NCI-H2029 (cell line): ENCODE data around the gene PPP2R3B.

Experiments used
- DNase-seq: peaks from one replicate; lab custom pipeline; 2025; lab: John Stamatoyannopoulos, UW

Gene PPP2R3B

DNA sequence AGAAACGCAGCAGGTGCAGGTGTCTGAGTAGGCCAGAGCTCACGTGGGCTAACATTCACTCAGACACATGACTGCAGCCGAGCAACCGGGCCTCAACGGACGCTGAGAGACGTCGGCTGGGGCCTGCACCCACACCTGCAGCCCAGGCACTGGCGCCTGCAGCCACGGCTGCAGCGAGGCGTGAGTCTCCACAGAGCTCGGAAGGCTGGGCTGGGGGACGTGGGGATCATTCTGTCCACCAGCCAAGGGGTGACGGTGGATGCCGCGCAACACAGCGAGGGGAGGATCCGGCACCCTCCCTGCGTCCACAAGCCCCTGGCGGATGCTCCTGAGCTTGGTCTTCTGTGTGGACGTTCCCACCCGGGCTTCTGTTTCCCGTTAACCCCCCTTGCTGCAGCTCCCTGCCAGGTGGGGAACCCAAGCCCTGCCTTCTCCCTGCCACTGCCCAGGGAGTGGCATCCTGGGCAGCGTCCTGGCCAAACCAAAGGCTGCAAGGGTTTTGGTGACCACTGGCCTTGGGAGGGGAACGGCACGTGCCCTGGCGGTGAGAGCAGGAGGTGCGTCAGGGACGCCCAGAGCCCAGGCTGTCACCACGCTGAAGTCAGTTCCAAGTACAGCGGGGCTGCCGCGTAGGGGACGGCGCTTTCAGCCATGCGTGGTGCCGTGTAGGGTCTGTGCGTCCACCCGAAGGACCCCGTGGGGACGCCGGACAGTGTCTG is 16.3 kb downstream of the PPP2R3B start:
- DNase-seq, result no peak

DNA sequence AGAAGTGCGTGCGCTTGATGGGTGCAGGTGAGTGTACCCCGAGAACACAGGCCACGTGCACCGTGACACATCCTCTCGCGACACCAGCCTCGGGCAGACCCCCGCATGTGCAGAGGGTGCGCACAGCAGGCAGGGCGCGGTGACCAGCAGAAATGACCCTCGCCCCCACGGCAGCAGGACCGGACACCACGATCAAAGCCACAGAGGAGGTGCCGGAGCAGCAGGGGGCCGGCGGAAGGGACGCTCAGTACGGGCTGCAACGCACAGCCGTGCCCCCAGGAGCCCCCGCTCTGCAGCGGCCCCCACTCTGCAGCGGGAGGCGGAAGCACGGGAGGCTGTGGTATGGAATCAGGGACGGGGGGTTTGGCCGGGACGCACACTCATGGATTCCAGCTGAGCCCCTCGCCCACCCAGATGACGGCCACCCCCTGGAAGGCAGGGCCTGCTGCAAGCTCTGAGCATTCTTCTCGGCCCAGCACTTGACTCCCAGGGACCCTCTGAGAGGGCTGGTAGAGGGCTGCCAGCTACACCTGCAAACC is 17.1 kb downstream of the PPP2R3B start:
- no peak for DNase-seq

DNA sequence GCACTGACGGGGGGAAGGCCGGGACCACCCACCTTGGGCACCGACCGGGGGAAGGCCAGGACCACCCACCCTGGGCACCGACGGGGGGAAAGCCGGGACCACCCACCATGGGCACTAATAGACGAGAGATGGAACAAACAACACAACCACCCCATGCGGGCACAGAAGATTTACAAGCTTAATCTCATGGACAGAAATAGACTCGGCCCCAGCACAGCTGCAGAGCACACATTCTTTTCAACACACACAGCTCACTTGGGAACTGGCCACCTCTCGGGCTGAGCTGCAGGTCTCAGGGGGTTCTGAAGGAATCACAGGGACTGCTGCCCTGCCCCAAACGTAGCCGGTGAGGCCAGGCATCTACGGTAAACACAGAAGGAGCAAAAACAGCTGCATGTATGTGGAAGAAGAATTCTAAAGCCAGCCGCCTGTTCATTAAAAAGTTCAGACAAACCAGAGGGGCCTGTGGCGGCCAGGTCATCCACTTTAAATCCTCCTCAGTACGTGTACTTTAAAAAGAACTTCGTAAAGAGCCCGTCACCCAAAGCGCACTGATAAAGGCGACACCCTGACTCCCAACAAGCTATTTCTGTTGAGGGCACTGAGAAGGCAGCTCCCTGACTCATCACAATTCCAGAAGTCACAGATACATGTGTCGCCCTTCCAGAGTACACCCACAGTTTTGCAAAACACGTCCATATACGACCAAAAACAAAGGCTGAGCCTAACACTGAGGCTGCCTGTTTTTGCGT is 17.7 kb downstream of the PPP2R3B start:
- DNase-seq, result no peak

DNA sequence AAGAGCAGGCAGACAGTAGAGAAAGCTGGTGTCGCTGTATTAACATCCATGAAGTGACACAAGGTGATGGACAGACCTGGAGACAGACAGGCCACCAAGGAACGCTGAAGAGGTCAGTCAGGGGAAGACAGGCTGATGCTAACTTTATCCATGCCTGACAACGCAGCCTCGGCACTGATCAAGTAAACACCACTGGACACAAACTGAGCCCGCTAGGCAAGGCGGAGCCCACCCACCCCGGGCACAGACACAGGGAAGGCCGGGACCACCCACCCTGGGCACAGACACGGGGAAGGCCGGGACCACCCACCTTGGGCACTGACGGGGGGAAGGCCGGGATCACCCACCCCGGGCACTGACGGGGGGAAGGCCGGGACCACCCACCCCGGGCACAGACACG is 18.8 kb downstream of the PPP2R3B start:
- no peak for DNase-seq

DNA sequence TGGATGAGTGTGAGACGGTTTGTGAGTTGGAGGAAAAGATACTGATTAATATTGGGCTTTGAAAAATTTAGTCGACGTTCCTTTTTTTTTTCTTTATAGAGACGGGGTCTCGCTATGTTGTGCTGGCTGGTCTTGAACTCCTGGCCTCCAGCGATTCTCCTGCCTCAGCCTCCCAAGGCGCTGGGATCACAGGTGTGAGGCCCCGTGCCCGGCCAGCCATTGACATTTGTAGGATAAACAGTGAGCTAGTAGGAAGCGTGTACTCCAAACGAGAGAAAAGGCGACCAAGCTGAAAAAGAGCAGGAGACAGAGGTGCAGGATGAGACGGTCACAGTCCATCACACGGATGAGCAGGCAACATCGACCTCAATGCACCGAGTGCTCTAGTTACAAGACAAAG is 19.4 kb downstream of the PPP2R3B start:
- no peak for DNase-seq

DNA sequence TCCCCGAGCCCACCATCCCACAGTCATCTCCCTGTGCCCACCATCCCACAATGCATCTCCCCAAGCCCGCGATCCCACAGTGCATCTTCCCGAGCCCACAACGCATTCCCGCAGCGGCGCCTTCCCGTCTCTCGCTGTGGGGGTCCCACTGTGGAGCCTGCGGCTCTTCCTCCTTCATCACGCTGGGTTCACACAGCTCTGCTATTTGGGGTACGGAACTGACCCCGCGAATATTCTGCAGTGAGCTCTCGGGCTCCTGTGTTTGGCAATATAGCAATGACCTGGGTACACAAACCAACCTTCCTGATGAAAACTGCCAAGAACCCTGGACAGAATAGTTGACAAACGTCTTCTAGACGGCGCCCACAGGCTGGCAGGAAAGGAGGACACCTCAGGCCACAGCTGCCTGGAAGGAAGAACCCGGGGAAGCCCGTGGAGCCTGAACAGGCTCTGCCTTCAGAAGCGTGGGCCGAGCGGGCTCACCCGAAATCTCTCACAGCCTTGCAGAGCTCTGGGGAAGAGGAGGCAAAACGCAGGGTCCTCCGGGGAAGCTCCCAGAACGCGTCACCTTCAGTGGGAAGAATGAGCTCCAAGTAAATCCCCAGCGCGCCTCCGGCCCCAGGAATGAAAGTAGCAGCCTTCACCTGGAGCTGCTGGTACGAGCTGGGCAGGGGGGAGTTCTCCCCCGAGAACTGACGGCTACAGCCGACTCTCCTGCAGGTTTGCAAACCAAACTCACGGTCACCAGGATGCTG is 22.9 kb downstream of the PPP2R3B start:
- no peak for DNase-seq

DNA sequence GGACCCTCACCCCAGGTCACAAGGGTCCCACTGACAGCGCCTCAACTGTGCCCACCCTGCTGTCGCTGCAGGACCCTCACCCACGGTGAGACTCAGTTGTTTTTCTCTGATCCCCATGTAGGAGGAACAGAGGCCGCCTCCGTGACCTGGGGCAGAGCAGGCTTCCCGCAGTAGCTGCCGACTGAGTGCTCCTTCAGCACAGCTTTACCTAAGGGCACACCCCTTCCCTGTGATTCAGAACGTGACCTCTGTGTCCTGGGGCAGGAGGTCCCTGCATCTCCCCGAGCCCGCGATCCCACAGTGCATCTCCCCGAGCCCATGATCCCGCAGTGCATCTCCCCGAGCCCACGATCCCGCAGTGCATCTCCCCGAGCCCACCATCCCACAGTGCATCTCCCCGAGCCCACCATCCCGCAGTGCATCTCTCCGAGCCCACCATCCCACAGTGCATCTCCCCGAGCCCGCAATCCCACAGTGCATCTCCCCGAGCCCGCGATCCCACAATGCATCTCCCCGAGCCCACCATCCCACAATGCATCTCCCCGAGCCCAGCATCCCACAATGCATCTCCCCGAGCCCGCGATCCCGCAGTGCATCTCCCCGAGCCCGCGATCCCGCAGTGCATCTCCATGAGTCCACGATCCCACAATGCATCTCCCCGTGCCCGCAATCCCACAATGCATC is 23.6 kb downstream of the PPP2R3B start:
- no peak for DNase-seq

DNA sequence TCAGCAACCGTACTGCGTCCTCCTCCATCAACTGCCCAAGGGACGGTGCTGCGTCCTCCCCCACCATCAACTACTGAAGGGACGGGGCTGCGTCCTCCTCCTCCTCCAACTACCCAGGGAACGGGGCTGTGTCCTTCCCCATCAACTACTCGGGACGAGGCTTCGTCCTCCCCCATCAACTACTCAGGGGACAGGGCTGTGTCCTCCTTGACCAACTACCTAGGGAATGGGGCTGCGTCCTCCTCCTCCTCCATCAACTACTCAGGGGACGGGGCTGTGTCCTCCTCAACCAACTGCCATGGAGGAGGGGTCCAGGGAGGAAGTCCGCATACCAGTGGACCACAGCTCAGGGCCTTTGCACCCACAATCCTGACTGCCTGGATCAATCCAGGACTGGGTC is 24.4 kb downstream of the PPP2R3B start:
- DNase-seq, result no peak

DNA sequence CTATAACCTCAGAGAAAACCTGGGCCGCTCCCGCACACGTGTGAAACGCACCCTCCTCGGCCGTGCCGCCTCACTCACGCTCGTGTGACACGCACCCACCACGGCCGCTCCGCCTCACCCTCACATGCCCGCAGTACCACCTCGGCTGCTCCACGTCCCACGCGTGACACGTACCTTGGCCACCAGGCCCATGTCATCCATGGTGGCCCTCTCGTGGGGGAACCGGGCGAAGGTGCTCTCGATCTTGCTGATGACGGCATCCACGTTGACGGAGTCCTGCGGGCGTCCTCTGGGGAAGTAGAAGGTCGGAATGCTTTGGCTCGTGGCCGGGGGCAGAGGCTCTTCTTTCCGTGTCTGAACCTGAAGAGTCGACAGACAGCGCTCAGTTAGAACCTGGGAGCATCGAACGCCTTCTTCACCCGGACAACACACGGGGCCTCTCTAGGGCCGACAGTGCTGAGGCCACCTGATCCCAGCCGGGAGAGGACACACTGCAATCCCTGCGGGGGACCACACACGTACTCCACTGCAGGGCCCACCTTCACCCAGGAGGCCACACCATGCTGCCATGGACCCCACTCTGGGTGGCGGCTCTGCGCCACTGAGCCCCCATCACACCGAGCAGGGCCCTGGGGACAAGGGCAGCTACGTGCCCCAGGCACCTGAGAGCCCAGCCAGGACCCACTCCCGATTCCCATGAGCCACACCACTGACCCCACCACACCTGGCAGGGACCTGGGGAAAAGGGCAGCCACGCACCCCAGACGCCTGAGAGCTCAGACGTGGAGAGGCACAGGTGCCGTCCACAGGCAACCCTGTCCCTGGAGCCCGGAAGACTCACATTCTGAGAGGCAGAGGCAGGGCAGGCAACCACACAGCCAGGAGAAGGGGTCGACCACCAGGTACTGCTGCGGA is 25.2 kb downstream of the PPP2R3B start:
- DNase-seq, result no peak

DNA sequence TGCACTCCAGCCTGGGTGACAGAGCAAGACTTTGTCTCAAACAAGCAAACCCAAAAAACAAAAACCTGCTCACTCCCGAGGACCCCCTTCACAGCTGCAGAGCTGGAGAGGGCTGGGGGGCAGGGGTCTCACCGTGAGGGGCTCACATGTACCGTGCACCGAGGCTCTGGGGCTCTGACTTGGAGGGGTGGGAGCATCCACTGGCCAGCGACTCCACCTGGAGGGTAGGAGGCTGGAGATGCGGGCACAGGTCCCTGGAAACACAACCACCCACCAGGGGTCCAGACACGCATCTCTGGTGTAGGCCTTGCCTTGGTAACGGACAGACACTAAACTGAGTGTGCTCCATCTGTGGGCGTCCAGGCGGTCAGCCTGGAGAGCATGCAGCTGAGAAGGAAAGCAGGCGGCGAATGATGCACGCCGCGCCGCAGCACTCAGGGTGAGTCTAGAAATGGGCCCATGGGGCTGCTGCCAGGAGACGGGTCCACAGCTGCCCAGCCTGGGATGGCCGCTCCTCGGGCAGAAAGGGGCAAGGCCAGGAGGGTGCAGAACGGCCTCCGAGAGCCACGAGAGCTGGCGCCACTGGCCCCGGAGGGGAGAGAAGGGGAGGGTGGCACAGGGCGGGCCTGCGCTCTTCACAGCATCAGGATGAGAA is 26.1 kb downstream of the PPP2R3B start:
- no peak for DNase-seq

DNA sequence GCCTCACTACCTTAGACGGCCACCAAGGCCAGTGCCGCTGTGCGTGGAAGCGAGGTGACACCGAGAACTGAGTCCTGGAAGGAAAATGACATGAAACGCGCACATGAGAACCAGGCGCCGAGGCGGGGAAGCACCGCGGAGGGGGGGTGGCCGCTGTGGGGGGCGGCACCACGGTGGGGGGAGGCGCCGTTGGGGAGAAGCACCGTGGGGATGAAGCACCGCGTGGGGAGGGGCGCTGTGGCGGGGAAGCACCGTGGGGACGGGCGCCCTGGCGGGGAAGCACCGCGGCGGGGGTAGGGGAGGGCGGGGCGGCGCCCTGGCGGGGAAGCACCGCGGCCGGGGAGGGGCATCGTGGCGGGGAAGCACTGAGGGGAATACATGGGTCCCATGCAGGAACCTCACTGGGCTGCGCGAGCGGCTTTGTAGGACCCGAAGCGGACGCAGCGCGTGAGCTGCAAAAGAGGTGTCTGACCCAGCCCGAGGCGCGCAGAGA is 28.0 kb downstream of the PPP2R3B start:
- no peak for DNase-seq

DNA sequence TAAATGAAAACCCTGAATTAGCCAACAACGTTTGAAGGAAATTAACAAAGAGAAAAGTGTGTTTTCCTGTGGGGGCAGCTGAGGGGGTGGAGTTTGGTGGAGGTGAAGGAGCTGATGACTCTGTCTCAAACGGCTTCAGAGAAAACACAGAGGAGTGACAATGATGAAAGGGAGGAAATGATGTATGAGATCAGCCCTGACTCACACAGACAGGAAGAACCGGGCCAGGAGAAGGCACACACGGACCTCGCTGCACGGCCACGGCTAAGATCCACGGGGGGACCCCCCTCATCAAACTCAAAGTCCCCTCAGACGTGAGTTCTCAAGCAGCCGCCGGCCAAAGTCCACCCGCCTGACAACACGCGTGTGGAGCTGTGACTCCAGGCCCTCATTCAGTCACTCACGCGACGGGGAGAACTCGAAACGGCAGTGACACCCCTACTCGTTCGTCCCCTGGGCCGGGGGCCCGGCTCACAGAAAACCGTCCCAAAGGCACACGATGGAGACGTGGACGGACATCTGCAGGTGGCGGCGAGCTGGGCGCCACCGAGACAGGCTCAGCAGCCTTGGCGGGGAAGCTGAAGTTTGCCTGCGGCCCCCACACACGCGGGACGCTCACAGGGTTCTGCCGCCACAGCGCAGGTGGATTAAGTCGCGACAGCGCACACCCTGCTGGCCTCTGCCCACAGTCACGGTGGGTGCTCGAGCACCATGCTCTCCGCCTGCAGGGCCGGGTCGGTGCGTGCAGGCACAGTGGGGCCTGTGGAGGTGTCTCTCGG is 28.8 kb downstream of the PPP2R3B start:
- no peak for DNase-seq

DNA sequence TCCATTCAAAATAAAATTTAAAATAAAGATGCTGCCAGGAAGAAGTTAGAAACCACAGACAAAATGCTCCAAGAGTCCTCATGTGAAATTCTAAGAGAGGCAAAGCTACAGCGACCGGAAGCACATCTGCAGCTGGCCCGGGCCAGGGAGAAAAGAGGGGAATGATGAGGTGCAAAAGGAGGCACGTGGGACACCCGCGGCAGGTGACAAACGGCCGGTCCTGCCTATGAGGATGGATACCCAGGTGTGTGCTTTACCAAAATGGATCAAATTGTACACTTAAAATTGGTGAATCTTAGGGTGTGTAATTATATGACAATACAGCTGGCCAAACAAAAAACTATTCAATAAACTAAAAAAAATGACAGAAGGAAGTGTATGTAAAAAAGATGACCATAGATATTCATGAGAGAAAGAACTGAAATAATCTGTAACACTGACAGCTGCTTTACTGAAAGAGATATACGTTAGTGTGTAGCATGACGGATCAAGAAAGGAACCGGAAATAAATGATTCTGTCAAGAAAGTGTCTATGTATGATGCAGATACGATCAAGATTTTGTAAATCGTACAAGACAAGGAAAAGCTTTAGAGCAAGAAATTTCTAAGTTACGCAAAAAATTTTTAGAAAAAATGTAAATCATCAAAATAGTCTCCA is 29.5 kb downstream of the PPP2R3B start:
- DNase-seq, result no peak

DNA sequence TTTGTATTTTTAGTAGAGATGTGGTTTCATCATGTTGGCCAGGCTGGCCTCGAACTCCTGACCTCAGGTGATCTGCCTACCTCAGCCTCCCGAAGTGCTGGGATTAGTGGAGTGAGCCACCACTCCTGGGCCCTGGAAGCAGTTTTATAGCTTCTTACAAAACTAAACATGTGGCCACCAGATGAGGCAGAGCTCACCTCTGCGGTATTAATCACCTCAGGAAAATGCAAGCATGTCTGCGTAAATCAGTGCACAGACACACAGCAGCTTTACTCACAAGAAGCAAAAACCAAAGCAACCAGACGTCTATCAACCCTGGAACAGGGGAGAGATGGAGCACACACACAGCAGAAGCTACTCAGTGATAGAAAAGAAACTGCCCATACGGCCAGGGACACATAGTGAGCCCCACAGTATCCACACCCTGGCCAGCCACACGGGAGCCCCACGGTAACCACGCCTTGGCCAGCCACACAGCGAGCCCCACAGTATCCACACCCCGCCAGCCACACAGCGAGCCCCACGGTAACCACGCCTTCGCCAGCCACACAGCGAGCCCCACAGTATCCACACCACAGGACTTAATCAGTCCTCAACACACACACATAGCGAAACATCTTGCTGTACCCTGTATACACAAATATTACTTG is 30.2 kb downstream of the PPP2R3B start:
- no peak for DNase-seq

DNA sequence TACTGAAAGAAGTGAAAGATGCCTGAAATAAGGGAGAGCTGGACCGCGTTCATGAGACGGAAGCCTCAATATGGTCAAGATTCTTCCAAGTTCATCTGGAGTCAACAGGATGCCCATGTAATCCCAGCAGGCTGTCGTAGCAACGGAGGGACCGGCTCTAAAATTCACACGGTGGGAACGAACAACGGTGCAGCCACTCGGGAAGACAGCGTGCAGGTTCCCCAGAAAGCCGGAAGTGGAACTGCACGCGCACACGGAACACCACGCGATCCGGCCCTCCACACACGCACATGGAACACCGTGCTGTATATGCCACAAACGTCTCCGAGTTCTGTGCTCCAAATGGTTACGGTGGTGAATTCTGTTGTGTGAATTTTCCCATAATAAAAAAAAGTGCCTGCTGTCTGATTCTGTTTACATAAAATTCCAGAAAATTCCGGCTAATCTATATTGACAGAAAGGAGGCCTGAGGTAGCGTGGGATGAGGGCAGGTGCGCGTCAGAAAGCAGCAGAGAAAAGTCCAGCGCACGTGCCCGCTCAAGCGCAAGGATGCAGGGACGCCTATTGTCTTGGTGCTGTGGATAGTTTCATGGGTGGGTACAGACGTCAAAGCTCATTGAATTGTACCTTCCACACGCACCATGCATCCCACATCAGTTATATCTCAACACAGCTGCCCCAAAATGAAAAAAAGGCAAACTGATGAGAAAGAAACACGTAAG is 31.2 kb downstream of the PPP2R3B start:
- DNase-seq, result no peak

DNA sequence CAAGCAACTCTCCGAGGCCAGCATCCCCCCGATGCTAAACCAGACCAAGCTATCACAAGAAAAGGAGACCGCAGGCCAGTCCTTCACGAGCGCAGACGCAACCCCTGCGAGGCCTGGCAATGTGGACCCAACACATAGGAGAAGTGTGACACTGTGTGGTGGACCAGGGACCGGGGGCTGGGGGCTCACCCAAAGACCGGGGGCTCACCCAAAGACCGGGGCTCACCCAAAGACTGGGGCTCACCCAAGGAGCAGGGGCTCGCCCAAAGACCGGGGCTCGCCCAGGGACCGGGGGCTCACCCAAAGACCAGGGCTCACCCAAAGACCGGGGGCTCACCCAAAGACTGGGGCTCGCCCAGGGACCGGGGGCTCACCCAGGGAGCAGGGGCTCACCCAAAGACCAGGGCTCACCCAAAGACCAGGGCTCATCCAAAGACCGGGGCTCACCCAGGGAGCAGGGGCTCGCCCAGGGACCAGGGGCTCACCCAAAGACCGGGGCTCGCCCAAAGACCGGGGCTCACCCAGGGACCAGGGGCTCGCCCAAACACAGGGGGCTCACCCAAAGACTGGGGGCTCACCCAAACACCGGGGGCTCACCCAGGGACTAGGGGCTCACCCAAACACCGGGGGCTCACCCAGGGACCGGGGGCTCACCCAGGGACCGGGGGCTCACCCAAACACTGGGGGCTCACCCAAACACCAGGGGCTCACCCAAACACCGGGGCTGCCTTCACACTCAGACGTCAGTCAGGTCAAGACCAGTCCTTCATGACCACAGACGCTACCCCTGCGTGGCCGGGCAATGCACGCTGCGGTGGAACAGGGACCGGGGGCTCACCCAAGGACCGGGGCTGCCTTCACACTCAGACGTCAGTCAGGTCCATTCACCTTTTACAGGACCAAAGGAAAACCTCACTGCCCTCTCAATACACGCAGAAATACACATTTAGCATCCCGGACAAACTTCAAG is 32.9 kb downstream of the PPP2R3B start:
- DNase-seq, result no peak
